ENCODE results near the gene SELENOS. TPM values are rescaled to one million over a fixed set of nuclear protein-coding genes. Genes with fewer than 3 reads are reported as not detected.
"Not testable (repeated sequence)": the region's sequence is repeated elsewhere in the genome, so short reads cannot be mapped to it uniquely, and the experiment has no call there.

Gene SELENOS
- total RNA-seq, 1 experiment from 2014 or later = 68.7 TPM

- DNase-seq (ENCODE audit: low read depth) = no peak
These were observed 32.3 kb upstream of the SELENOS start for GRCh38 chr15:101309436-101310160.

DNA sequence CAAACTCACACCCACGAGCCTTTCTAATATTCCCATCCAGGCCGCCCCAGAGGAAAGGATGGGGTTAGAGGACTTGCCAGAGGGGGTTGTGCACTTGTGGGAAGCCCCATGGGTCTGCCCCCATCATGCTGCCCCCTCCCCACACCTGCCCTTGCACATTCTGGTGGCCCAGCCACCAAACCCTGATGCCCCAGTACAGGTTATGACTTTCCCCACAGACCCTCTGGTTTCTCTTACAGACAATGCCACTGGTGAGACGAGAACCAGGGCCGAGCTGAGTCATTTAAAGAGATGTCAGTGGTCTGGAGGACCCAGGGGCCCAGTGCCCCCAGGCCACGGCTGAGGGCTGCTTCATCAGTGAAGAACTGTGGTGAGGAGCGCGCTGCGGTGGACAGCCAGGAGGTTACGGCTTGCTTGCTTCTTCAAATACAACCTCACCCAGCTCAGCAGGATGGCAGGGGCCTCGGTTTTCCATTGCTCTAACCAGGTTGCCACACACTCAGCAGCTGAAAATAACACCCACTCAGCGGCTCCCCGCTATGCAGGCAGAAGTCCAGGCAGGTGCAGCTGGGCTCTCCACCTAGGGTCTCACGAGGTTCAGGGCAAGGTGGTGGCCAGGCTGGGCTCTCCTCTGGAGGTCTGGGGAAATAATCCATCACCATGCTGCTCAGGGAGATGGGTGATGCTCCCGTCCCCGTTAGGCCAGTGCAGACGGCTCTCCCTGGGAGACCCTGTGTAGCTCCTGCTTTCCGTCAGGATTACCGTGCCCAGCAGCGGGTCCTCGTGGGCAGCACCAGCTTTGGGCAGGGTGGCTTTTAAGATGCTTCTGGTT lies 31.5 kb upstream of the SELENOS start:
- DNase-seq (ENCODE audit: low read depth) = no peak

DNA sequence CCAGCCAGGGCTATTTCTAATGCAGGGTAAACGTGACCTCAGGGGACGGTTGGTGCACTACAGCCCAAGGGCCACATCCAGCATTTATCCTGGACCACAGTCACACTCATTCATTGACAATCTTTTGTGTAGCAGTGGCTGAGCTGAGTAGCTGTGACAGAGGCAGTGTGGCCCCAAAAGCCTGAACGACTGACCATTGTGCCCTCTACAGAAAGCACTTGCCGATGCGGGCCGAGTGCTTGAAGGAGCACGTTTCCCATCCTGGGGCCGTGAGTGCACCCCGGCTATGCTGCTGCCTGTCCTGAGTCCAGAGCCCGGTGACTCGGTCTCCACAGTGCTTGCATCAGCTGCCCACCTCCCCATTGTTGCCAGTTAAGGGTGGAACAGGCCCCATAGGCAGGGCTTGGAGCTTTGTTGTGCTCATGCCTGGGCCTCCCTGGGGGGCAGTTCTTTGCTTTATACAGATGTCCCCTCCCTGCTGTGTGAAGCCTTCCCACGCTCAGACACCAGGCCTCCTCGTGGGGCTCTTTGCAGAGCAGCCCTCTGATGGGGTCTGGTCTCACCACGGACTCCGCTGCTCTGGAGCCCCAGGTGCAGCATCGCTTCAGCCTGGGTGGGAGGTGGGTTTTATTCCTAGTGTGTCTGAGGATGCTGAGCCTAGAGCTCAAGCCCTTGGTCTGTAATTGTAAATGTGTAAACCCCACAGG lies 30.8 kb upstream of the SELENOS start:
- no peak for DNase-seq (ENCODE audit: low read depth)

- DNase-seq (ENCODE audit: low read depth) = no peak
These were observed 30.0 kb upstream of the SELENOS start for GRCh38 chr15:101307048-101307896.

- no peak for DNase-seq (ENCODE audit: low read depth)
These were observed 29.2 kb upstream of the SELENOS start for GRCh38 chr15:101306341-101307047.

DNA sequence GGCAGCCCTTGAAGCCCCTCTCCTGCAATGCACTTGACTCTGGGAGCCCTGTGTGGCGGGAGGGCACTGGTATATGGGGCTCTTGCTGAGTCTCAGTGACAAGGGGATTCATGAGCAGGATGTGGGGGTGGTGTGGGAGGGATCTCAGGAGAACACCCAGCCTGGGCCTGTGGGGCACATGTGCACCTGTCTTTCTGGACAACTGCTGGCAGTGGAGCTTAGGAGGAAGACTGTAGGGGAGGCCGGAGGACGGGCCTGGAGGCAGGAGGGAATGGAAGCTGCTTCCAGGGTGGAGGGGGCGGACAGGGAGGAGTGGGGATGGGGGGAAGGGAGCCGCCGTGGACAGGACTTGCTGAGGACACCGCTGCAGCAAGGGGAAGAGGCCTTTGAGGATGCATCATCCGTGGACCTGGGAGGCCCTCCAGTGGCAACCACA lies 28.6 kb upstream of the SELENOS start:
- DNase-seq (ENCODE audit: low read depth) = no peak

GRCh38 chr15:101303408-101303807 lies 26.1 kb upstream of the SELENOS start:
- DNase-seq (ENCODE audit: low read depth) = no peak

DNA sequence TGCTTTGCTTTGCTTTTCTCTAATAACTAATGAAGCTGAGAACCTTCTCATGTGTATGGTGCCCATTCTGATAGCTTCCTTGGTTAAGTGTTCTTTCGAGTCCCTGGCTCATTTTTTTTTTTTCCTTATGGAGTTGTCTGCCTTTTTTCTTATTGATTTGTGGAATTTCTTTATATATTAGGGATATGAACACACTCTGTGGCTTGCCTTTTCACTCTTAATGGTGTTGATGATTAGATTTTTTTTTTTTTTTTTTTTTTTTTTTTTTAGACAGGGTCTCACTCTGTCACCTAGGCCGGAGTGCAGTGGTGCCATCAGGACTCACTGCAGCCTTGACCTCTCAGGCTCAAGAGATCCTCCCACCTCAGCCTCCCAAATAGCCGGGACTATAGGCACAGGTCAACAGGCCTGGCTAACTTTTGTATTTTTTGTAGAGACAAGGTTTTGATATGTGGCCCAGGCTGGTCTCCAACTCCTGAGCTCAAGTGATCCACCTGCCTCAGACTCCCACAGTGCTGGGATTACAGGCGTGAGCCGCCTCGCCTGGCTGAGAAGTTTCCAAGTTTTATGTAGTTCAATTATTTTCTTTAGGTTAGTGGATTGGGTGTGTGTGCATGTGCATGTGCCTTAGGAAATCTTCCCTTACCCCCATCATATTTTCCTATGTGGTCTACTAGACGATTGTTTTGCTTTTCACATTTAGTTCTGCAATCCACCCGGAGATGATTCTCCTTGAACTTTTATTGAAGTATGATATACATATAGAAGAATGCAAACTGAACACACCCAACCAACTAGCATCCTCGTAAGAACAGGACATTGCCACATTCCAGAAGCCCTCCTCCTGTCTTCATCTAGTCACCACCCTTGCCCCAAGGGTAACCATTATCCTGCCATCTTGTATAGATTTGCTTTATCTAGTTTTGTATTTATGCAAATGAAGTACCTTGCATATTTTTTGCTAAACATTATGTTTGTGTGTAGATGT lies 19.4 kb upstream of the SELENOS start:
- no peak for DNase-seq (ENCODE audit: low read depth)

- DNase-seq (ENCODE audit: low read depth) = no peak
These were observed 18.4 kb upstream of the SELENOS start for GRCh38 chr15:101295607-101296161.

- DNase-seq (ENCODE audit: low read depth) = peak; percentile 98
These were observed 17.7 kb upstream of the SELENOS start, which contains the start of gene SNRPA1 for GRCh38 chr15:101294731-101295606. SNRPA1 (minus strand) TSS chr15:101295248; CDS start chr15:101295178, 70 bp downstream.

DNA sequence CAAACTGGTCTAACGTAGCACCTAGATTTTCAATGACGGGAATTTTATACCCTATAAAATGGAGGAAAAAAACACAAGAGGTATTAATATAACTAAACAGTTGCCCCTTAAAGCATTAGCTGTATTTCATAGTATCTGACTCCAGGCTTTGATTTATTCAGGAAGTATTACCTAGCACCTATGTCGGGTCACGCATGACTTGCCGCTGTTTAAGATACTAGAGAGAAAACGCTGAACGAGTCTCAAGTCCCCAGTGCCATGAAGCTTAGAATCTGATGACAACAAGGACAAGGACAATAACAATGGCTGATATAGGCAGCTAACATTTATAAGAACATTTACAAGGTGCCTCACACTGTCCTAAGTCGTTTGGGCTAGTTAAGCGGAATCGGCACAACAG lies 15.8 kb upstream of the SELENOS start:
- no peak for DNase-seq (ENCODE audit: low read depth)

- no peak for DNase-seq (ENCODE audit: low read depth)
These were observed 11.7 kb upstream of the SELENOS start for GRCh38 chr15:101288905-101289513.

DNA sequence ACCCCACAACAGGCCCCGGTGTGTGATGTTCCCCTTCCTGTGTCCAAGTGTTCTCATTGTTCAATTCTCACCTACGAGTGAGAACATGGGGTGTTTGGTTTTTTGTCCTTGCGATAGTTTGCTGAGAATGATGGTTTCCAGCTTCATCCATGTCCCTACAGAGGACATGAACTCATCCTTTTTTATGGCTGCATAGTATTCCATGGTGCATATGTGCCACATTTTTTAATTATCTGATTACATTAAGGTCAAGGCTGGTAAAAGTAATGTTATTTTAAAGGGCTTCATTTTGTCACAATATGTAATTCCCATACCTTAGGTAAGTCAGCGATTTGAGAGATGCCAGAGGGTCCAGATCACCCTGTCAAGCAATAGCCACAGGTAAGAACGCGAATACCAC lies 10.1 kb upstream of the SELENOS start:
- DNase-seq (ENCODE audit: low read depth) = not testable (repeated sequence)

- DNase-seq (ENCODE audit: low read depth) = no peak
These were observed 9.3 kb upstream of the SELENOS start for GRCh38 chr15:101286471-101287114.

DNA sequence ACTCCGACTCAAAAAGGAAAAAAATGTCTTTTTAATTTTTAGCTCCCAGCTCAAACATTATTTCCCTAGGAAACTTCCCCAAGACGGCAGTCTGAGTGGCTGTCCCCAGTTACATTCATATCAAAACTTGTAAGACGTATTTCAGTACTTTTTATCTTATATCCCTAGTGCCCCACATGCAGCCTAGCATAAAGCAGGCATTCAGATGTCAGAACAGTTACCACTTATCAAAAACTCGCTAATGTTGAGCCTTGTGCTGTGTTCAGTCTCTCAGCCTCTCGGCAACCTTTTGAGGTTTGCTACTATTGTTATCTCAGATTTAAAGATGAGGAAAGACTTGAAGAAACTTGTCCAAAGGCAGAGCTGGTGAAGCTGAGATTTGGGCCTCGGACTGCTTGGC lies 6.6 kb upstream of the SELENOS start:
- no peak for DNase-seq (ENCODE audit: low read depth)

- DNase-seq (ENCODE audit: low read depth) = no peak
These were observed 2.7 kb upstream of the SELENOS start for GRCh38 chr15:101280007-101280406.

DNA sequence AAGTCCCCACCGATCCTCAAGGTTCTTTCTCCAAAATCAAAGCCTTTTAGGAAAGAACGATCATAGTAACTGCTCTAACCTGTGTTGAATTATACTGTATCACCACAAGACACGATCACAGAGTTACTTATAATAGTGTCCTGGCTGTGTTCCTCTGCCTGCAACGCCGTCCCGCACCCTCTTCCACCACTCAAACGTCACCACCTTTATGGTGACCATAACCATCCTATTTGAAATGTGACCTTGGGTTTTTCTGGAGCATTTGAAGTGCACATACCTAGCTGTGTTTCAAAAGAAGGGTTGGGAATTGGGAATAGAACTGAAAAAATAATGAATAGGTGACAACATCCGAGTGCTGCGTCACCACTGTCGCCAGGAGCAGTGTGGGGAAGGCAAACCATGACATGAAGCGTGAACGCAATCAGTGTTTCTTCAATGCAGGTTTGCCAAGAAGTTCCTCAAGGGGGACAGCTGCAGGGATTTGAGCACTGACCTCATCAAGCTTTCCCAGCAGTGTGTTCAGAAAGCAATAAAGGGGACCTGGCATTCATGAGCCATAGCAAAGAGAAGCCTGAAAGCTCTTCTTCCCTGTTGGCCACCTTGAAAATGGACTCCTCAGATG lies 769 bp upstream of the SELENOS start:
- no peak for DNase-seq (ENCODE audit: low read depth)
